HG03045 (cell line): ENCODE results near the gene VTI1A.
"Not testable (repeated sequence)": the region's sequence is repeated elsewhere in the genome, so short reads cannot be mapped to it uniquely, and the experiment has no call there.

Experiments used
- ATAC-seq: cut with Tn5 transposase; IDR thresholded peaks from one replicate; pipeline ENCODE4 v1.9.1; 2021; ENCODE audit warnings: mild to moderate bottlenecking, moderate library complexity; ENCODE audit not compliant: unreplicated experiment

VTI1A gene

GRCh38 chr10:112585126-112585525 lies 138.1 kb downstream of the VTI1A start:
- ATAC-seq, result no peak

DNA sequence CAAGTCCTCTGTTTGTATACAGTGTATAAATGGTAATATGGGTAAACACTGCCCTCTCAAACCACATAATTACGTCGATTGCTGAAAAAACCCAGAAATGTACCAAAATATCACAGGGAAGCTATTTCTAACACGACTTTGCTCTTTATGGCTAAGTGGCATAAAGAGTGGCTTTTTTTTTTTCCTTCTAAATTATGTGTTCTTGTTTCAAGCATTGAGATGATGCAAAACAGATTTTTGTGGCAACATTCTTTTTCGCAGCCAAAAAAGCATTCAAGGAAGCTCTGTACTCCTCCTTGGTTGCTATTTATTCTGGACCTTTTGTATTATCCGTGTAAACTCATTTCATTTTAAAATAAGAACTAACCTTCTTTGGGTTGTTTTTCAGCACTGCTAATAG lies 138.9 kb downstream of the VTI1A start:
- ATAC-seq, result no peak

DNA sequence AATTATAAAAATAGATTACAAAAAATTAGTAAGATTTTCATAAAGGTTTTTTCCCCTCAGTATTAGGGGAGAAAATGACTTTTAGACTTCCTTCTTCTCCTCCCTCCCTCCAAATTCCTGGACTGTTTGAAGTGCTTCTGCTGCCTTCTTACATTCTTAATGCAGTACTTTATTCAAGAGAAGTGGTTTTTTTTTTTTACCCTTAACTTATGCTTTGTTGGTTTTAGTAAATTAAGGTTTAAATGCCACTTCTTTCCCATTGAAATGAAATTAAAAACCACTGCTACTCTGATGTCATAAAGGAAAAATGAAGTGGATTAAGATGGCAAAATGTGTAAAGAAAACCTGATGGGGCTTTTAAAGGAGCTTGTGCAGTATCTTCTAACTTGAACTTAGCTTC lies 140.7 kb downstream of the VTI1A start:
- no peak for ATAC-seq

GRCh38 chr10:112588225-112588990 lies 141.4 kb downstream of the VTI1A start:
- no peak for ATAC-seq

DNA sequence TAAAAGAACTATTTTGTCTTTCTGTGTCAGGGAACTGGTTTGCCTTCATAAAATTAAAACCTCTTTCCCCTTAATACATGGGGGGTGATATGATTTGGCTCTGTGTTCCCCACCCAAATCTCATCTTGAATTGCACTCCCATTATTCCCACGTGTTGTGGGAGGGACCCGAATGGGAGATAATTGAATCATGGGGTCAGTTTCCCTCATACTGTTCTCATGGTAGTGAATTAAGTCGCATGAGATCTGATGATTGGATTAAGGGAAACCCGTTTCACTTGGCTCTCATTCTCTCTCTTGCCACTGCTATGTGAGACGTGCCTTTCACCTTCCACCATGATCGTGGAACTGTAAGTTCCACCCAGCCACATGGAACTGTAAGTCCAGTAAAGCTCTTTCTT lies 142.1 kb downstream of the VTI1A start:
- no peak for ATAC-seq

- not testable (repeated sequence) for ATAC-seq
These were observed 143.8 kb downstream of the VTI1A start for GRCh38 chr10:112590786-112591185.

GRCh38 chr10:112593023-112593422 lies 146.0 kb downstream of the VTI1A start:
- no peak for ATAC-seq

GRCh38 chr10:112601214-112602090 lies 154.4 kb downstream of the VTI1A start:
- no peak for ATAC-seq

DNA sequence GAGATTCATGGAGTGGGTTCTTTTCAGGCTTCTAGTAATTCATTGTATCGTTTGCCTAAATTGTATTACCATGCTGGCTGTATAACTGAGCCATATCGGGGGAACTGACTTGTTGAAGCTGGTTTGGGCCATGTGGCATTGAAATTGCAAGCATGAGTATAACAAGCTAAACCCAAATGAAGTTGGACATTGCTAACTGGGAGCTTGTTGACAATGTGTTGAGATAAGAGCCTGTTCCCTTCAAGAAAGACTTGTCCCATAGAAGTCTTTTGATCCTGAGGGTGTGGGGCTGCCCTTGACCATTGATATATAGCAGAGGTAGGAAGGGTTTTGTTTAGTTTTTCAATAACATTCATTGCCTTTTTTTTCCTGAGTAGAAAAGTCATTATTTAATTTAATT lies 156.0 kb downstream of the VTI1A start:
- ATAC-seq, result no peak

- no peak for ATAC-seq
These were observed 158.0 kb downstream of the VTI1A start for GRCh38 chr10:112605063-112605462.

- no peak for ATAC-seq
These were observed 160.5 kb downstream of the VTI1A start for GRCh38 chr10:112607506-112607905.

GRCh38 chr10:112613620-112614019 lies 166.6 kb downstream of the VTI1A start:
- no peak for ATAC-seq

DNA sequence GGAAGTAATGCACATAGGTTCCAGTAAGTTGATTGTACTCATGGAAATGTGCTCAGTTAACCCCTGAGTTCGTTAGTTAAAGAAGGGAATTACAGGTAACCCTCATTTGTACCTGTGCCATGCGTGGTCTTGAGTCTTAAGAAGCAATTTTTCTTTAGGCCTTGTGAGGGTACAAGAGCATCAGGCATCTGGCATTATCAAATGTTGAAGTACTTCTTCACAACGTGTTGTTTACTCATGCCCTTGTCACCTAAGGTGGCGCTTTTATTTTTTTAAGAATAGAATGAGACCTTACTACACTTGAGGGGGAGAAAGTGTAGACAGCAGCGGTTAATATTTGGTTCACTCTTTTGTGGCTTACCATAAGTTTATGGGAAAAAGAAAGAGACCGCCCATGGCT lies 167.1 kb downstream of the VTI1A start:
- no peak for ATAC-seq

DNA sequence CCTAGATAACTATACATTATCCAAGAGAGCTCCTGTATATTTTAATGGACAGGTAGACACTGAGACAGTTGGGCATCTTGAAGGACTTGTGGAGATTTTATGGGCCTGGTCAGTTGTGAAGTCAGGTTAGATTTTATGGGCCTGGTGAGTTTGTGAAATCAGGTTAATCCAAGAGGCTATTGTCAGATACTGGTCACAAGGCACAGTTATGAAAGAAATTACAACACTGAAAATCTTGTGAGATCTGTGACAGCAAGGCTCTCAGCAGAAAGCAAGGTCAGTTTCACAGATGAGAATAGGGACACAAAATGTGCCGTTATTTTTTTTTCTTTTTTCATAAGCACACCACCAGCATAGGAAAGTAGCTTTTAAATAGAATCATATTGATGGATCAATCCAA lies 167.6 kb downstream of the VTI1A start:
- no peak for ATAC-seq

DNA sequence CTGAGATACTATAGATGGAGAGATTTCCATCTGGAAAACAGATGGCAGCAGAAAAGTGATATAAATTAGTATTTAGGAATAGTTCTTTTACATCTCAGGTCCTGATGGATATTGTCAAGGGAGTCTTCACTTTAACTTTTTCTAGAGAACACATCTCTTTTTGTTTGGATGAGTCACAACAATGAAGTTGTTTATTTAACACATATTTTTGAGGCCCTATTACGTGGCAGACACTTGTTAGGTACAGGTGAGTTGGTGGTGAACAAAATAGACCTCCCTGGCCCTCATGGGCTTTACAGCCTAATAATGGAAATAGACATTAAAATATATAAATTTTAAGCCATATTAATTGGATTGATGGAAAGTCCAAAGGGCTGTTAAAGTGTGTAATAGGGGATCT lies 168.3 kb downstream of the VTI1A start:
- no peak for ATAC-seq

- no peak for ATAC-seq
These were observed 169.6 kb downstream of the VTI1A start for GRCh38 chr10:112616647-112617046.

DNA sequence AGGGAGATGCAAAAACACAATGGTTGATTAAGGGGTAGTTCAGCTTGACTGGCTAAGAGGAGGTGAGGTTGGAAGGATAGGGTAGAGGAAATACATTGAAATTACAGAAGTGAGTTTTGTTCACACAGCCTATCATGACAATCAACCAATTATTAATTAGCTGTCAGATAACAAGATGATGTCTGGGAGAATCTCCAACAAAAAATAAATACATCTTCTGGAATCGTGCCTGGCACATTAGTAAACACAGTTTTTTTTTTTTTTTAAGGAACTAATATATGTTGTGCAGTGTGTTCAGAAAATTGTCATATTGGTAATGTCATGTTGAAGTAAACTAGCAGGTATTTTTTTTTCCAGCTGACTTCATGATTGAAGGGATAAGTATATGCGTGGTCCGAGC lies 171.8 kb downstream of the VTI1A start:
- ATAC-seq, result no peak

- ATAC-seq, result no peak
These were observed 172.5 kb downstream of the VTI1A start for GRCh38 chr10:112619556-112619955.

GRCh38 chr10:112622786-112623185 lies 175.8 kb downstream of the VTI1A start:
- no peak for ATAC-seq

DNA sequence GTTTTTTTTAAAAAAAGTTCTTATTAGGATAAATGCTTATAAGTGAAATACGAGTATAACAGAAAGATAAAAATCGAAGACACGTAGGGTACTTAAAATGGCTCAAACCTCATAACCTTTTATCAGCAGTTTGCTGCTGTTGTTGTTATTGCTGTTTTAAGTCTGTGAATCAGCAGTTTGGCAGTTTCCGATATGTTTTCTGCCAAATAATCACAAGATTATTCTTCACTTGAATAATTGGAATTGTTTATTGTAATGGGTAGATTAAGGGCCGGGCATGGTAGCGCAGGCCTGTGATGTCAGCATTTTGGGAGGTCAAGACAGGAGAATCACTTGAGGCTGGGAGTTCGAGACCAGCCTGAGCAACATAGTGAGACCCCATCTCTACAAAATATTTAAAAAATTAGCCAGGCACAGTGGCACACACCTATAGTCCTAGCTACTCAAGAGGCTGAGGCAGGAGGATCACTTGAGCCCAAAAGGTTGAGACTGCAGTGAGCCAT lies 177.6 kb downstream of the VTI1A start:
- no peak for ATAC-seq

DNA sequence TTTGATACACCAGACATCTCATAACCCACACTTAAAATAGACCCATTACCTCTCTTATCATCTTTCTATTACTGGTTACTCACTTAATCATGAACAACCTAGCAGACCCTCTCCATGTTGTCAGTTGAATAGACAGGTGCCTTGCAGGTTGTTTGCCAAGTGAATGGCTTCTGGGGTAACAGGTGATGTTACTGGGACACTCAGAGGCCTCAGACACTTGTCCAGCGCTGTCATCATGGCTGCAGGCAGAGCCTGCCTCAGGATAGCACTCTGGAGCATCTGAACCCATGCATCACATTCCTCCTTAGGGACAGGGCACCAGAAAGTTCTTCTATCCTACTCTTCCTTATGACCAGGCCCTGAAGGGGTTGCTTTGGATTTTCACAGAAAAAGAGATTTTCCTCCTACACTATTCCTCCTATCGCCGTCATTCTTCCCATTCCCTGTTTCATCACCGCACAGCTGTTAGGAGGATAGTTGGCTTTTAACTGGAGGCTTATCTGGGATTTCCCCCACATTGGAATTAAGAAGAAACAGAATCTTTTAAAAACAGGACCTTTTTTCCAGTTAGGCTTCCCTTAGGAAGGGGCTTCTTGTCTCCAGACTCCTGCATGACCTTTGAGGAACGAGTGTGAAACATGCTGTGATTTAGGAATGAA lies 182.1 kb downstream of the VTI1A start:
- no peak for ATAC-seq
